GM12878 (cell line): ENCODE measurements around the gene SNX33.

Source experiments
- BHLHE40 ChIP-seq, 2 experiments: fragments of 450-650 bp in 1 of 2; IDR thresholded peaks; 2 replicates each; pipeline ENCODE4 v1.6.1; 2011 to 2017; ENCODE audit warnings: low read depth in 2 of 2, borderline replicate concordance in 1 of 2, improper control_type of control experiment in 1 of 2, low read length in 1 of 2, mild to moderate bottlenecking in 1 of 2
- CBX3 ChIP-seq: fragments of 200-600 bp; sonication (generic); IDR thresholded peaks from 2 replicates; pipeline ENCODE4 v1.6.1; 2016; ENCODE audit warnings: low read depth, borderline replicate concordance
- EZH2 ChIP-seq: IDR thresholded peaks from 2 replicates; pipeline ENCODE4 v1.6.1; 2012; ENCODE audit warnings: low read depth, mild to moderate bottlenecking, control low read depth, inconsistent platforms, low read length, borderline replicate concordance; ENCODE audit not compliant: control insufficient read depth
- HDGF ChIP-seq: fragments of 450-650 bp; IDR thresholded peaks from 2 replicates; pipeline ENCODE4 v1.6.1; 2016; ENCODE audit warnings: antibody characterized with exemption
- IRF4 ChIP-seq: IDR thresholded peaks from 2 replicates; pipeline ENCODE4 v1.6.1; 2011; ENCODE audit warnings: low read depth, low read length
- KDM1A ChIP-seq: fragments of 200-600 bp; sonication (generic); IDR thresholded peaks from 2 replicates; pipeline ENCODE4 v1.6.1; 2016; ENCODE audit warnings: borderline replicate concordance
- POLR2AphosphoS5 ChIP-seq: IDR thresholded peaks from 2 replicates; pipeline ENCODE4 v1.6.1; 2011; ENCODE audit warnings: mild to moderate bottlenecking, low read length, inconsistent platforms
- SREBF2 ChIP-seq: IDR thresholded peaks from 2 replicates; pipeline ENCODE4 v1.6.1; 2012; ENCODE audit warnings: mild to moderate bottlenecking, low read length
- TCF3 ChIP-seq: IDR thresholded peaks from 2 replicates; pipeline ENCODE4 v1.6.1; 2012; ENCODE audit warnings: low read depth, mild to moderate bottlenecking, low read length, borderline replicate concordance; ENCODE audit not compliant: insufficient read depth
- YY1 ChIP-seq: IDR thresholded peaks from 2 replicates; pipeline ENCODE4 v1.6.1; 2011; ENCODE audit warnings: low read depth, mild to moderate bottlenecking, low read length
- TF ChIP-seq, protein P1 (sequence below): IDR thresholded peaks from 2 replicates; pipeline ENCODE4 v1.6.1; 2012; ENCODE audit warnings: low read depth, low read length, improper control_type of control experiment
- TF ChIP-seq, protein P2 (sequence below): IDR thresholded peaks from 2 replicates; pipeline ENCODE4 v1.6.1; 2011; ENCODE audit warnings: mild to moderate bottlenecking, low read depth, low read length, moderate library complexity; ENCODE audit not compliant: insufficient replicate concordance
- TF ChIP-seq, protein P3 (sequence below), 3 experiments: IDR thresholded peaks in 2 of 3; conservative IDR thresholded peaks in 1 of 3; 2 replicates each; pipeline ENCODE4 v1.5.1; 2011; ENCODE audit warnings: low read depth in 3 of 3, low read length in 3 of 3, mild to moderate bottlenecking in 3 of 3, control low read depth in 2 of 3, moderate library complexity in 2 of 3, inconsistent platforms in 1 of 3, mixed read lengths in 1 of 3; ENCODE audit not compliant: control insufficient read depth in 2 of 3, insufficient read depth in 1 of 3; ENCODE audit errors: extremely low read depth in 1 of 3
- TF ChIP-seq, protein P4 (sequence below): IDR thresholded peaks from 2 replicates; pipeline ENCODE4 v1.6.1; 2012; ENCODE audit warnings: low read depth, low read length, improper control_type of control experiment

DNA sequence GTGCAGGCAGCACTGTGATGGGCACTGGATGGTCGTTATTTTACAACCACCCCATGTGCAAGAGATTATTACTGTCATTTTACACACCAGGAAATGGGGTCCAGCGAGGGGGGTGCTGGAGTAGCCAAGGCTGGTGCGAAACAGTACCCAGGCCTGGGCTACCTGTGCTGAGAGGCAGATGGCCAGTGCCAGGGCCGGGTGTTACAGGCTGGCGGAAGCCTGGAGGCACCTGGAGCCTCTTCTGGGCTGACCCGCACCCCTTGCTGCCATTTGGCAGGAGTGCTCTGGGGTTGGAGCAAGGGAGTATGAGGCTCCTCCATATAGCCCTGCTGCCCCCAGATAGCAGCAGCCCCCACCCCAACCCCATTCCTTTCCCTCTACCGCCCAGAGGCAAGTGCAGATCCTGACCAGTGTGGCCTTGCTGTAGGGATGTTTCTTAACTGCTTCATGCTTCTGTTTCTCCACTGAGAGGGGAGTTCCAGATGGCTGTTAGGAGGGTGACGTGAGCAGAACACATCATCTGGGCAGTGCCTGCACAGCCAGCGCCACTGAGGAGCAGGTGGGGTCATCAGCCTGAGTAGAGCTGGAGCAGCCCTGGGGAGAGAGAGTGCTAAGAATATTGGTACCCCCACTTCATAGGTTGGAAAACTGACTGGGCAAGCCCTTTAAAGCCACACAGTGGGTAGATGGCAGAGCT, 15.3 kb downstream of the SNX33 start:
- TF ChIP-seq IRF4 = no peak
- TF ChIP-seq POLR2AphosphoS5 = no peak
- TF ChIP-seq, protein P1, sequence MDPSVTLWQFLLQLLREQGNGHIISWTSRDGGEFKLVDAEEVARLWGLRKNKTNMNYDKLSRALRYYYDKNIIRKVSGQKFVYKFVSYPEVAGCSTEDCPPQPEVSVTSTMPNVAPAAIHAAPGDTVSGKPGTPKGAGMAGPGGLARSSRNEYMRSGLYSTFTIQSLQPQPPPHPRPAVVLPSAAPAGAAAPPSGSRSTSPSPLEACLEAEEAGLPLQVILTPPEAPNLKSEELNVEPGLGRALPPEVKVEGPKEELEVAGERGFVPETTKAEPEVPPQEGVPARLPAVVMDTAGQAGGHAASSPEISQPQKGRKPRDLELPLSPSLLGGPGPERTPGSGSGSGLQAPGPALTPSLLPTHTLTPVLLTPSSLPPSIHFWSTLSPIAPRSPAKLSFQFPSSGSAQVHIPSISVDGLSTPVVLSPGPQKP = no peak
- no peak for TF ChIP-seq EZH2
- TF ChIP-seq SREBF2 = no peak
- TF ChIP-seq, protein P2, sequence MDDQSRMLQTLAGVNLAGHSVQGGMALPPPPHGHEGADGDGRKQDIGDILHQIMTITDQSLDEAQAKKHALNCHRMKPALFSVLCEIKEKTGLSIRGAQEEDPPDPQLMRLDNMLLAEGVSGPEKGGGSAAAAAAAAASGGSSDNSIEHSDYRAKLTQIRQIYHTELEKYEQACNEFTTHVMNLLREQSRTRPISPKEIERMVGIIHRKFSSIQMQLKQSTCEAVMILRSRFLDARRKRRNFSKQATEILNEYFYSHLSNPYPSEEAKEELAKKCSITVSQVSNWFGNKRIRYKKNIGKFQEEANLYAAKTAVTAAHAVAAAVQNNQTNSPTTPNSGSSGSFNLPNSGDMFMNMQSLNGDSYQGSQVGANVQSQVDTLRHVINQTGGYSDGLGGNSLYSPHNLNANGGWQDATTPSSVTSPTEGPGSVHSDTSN = no peak
- TF ChIP-seq, protein P3, sequence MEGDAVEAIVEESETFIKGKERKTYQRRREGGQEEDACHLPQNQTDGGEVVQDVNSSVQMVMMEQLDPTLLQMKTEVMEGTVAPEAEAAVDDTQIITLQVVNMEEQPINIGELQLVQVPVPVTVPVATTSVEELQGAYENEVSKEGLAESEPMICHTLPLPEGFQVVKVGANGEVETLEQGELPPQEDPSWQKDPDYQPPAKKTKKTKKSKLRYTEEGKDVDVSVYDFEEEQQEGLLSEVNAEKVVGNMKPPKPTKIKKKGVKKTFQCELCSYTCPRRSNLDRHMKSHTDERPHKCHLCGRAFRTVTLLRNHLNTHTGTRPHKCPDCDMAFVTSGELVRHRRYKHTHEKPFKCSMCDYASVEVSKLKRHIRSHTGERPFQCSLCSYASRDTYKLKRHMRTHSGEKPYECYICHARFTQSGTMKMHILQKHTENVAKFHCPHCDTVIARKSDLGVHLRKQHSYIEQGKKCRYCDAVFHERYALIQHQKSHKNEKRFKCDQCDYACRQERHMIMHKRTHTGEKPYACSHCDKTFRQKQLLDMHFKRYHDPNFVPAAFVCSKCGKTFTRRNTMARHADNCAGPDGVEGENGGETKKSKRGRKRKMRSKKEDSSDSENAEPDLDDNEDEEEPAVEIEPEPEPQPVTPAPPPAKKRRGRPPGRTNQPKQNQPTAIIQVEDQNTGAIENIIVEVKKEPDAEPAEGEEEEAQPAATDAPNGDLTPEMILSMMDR (IDR thresholded peaks at IDR 0.05 in 2 of 3, conservative IDR thresholded peaks at IDR 0.05 in 1 of 3; ENCODE audit: control insufficient read depth in 2 of 3, extremely low read depth in 1 of 3, insufficient read depth in 1 of 3, low read depth in 3 of 3, low read length in 3 of 3) = no peak
- no peak for TF ChIP-seq KDM1A
- TF ChIP-seq TCF3 = no peak
- TF ChIP-seq CBX3 = no peak
- no peak for TF ChIP-seq BHLHE40 (IDR thresholded peaks at IDR 0.05; ENCODE audit: borderline replicate concordance in 1 of 2, low read depth in 2 of 2, low read length in 1 of 2)
- no peak for TF ChIP-seq YY1
- TF ChIP-seq, protein P4, sequence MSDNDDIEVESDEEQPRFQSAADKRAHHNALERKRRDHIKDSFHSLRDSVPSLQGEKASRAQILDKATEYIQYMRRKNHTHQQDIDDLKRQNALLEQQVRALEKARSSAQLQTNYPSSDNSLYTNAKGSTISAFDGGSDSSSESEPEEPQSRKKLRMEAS = no peak
- TF ChIP-seq HDGF = no peak
